GM13977 (cell line): ENCODE measurements around the gene JUND.
A peak's percentile ranks its signal among the peaks of the same experiment; 100 is the strongest.

Experiments
- DNase-seq: peaks from one replicate; pipeline ENCODE4 v3.0.0; 2012; ENCODE audit warnings: low spot score
- CTCF ChIP-seq: IDR thresholded peaks from 2 replicates; pipeline ENCODE4 v1.5.1; 2012; ENCODE audit warnings: mild to moderate bottlenecking, control low read depth; ENCODE audit not compliant: insufficient read depth; ENCODE audit errors: extremely low read depth, missing control alignments
- in situ Hi-C: fragments of 300-500 bp; cut with MboI; formaldehyde crosslinking; loops from one replicate; pipeline ENCODE4 v1.12.0; 2022; ENCODE audit warnings: low sequenced_read_pairs, low pct_unique_long_range_greater_than_20kb, mixed read lengths, inconsistent platforms; ENCODE audit not compliant: unreplicated experiment

JUND gene

DNA sequence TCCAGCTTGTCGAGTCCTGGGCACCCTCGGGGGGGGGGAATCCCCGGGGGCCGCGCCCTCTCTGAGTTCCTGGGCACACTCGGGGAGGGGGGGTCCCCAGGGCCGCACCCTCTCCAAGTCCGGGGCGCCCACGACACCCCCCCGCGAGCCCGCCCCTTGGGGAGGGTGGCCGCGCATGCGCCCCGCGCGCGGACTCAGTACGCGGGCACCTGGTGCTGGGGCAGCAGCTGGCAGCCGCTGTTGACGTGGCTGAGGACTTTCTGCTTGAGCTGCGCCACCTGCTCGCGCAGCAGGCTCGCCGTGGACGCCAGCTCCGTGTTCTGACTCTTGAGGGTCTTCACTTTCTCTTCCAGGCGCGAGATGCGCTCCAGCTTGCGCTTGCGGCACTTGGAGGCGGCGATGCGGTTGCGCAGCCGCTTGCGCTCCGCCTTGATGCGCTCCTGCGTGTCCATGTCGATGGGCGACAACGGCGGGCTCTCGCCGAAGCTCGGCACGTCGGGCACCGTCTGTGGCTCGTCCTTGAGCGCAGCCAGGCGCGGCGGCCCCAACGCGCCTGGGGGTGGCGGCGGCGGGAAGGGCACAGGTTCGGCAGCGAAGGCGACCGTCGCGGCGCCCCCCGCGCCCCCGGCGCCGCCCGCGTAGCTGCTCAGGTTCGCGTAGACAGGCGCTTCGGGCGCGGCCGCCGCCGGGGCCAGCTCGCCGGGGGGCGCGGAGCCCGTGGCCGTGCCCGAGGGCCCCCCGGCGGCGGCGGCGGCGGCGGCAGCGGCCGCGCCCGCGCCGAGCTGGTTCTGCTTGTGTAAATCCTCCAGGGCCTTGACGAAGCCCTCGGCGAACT lies 958 bp downstream of the JUND start:
- peak; percentile 90 for DNase-seq
- in situ Hi-C loops = no loop called here
- TF ChIP-seq CTCF = no peak

- DNase-seq = peak; percentile 98
- peak; percentile 89 for TF ChIP-seq CTCF
- in situ Hi-C loops = loop anchor here (5.0 kb wide), 1 partner anchor 43 kb away; the partner anchor contains the start of gene LSM4
These were observed 1.7 kb downstream of the JUND start for GRCh38 chr19:18279516-18280246.

GRCh38 chr19:18279266-18279515 lies 2.2 kb downstream of the JUND start:
- in situ Hi-C loops = loop anchor here (5.0 kb wide), 1 partner anchor 43 kb away; the partner anchor contains the start of gene LSM4
- no peak for DNase-seq
- TF ChIP-seq CTCF = no peak

DNA sequence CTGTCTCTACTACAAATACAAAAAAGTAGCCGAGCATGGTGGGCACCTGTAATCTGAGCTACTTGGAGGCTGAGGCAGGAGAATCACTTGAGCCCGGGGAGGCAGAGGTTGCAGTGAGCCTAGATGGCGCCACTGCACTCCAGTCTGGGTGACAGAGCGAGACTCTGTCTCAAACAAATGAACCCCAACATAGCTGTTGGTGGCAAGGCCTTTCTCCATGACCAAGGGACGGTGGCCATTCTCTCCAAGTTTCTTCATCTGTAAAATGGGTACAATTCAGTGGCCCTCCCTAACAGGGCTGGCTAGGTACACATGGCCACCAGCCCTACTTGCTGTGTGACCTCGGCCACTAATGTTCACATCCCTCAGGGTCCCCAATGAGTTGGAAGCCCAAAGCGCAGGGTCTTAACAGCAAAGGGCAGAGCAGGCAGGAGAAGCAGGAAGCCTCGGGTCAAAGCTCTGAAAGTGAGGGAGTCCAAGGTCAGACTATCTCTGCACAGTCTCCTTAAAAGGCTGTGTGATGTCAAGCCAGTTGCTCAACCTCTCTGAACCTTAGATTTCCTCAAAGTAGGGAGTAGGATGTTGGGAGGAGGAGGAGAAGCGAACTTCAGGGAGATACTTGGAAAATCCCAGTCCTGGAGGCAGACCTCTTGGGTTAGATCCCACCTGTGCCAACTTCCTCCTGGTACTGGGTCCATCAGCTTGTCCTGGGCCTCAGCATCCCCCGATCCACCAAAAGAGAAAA lies 2.7 kb downstream of the JUND start:
- in situ Hi-C loops = loop anchor here (5.0 kb wide), 1 partner anchor 44 kb away; the partner anchor contains the start of gene LSM4
- peak; percentile 54 for TF ChIP-seq CTCF

DNA sequence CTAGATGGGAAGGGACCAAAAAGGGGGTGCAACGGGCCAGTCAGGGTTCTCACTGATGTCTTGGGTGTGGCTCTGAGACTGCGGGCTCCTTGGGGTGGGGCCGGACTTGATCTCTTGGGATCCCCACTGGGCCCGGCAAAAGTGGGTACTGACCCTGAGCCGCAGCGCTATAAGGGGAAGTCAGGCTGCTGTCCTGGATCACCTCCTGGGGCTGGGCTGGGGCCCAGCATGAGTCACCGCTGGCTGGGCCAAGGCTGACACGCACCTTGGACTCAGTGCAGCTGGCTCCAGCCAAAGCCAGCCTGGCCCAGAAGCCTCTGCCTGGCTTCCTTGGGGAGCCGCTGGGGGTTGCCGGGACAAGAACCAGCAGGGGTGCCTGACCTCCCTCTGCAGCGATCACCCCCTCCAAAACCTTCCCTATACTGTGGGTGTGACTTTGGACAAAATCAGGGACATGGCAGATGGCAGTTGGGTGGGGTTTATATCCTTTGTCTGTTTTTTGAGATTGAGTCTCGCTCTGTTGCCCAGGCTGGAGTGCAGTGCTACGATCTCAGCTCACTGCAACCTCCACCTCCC lies 6.6 kb downstream of the JUND start:
- in situ Hi-C loops = loop anchor here (5.0 kb wide), 1 partner anchor 47 kb away; the partner anchor contains the start of gene LSM4
- TF ChIP-seq CTCF = no peak
- DNase-seq = no peak

More for the DNA sequence above, 2.7 kb downstream of the JUND start:
- no peak for DNase-seq

DNA sequence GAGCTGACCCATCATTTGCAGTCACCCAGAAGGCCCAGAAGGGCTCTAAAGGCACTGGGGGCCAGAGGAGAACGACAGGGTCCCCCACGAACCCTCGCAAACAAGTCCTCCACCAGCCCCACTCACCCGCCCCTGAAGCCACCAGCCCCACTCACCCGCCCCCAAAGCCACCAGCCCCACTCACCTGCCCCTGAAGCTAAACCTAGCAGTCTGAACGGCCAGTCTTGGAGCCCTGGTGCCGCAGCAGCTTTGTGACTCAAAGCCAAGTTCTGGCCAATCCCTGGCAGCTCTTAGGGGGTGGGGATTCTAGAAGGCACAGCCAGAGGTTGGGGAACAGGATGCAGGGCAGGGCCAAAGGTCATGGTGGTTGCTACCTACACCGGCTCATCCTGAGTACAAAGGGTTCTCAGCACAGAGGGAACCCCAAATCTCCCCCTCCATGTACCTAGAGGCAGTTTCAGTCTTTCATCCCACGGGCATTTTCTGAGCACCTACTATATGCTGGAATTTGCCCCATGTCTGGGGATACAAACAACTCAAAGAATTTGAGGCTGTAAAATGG lies 7.1 kb downstream of the JUND start, which contains the start of gene IQCN:
TSS of gene IQCN (minus strand) at position 234 of the 562 bp plus-strand sequence. CDS start 4,974 bp downstream, outside the sequence.
- no peak for TF ChIP-seq CTCF
- no peak for DNase-seq
- in situ Hi-C loops = no loop called here
